Neural cell (in vitro differentiated cells): ENCODE data around the gene GPR25. TPM values are rescaled to one million over a fixed set of nuclear protein-coding genes. Genes with fewer than 3 reads are reported as not detected.

ENCODE experiments used
- H2AFZ ChIP-seq: fragments of 200-600, 300-800 bp; sonication (generic), shearing (Covaris generic); 2 replicates; pipeline ENCODE4 v1.6.0; 2014; ENCODE audit warnings: low read depth, mild to moderate bottlenecking, antibody characterized with exemption, low read length, moderate library complexity
- H3F3A ChIP-seq: fragments of 200-600 bp; shearing (Covaris generic); 2 replicates; pipeline ENCODE4 v1.6.1; 2016; ENCODE audit warnings: mild to moderate bottlenecking, moderate library complexity, mixed read lengths, antibody characterized with exemption, low read length; ENCODE audit not compliant: insufficient read depth, poor library complexity, severe bottlenecking
- H3K27ac ChIP-seq: fragments of 200-600, 300-800 bp; sonication (generic), shearing (Covaris generic); 2 replicates; pipeline ENCODE4 v1.5.1; 2014; ENCODE audit warnings: mild to moderate bottlenecking, low read length, moderate library complexity
- H3K27me3 ChIP-seq: fragments of 300-800, 200-600 bp; sonication (generic), shearing (Covaris generic); 2 replicates; pipeline ENCODE4 v1.6.0; 2014; ENCODE audit warnings: mild to moderate bottlenecking, low read depth, low read length, moderate library complexity; ENCODE audit not compliant: insufficient read depth
- H3K36me3 ChIP-seq: fragments of 300-800, 200-600 bp; sonication (generic), shearing (Covaris generic); 2 replicates; pipeline ENCODE4 v1.5.1; 2014; ENCODE audit warnings: mild to moderate bottlenecking, antibody characterized with exemption, low read length, moderate library complexity; ENCODE audit not compliant: insufficient read depth
- H3K4me2 ChIP-seq: fragments of 300-800, 200-600 bp; sonication (generic), shearing (Covaris generic); 2 replicates; pipeline ENCODE4 v1.6.0; 2014; ENCODE audit warnings: mild to moderate bottlenecking, low read length
- H3K4me3 ChIP-seq: fragments of 300-800, 200-600 bp; sonication (generic), shearing (Covaris generic); 2 replicates; pipeline ENCODE4 v1.5.1; 2014; ENCODE audit warnings: mild to moderate bottlenecking, low read length, moderate library complexity
- H3K79me2 ChIP-seq: fragments of 200-600 bp; shearing (Covaris generic); replicated peaks from 2 replicates; pipeline ENCODE4 v1.6.0; 2014; ENCODE audit warnings: mild to moderate bottlenecking, low read length, moderate library complexity; ENCODE audit not compliant: insufficient read depth
- H3K9ac ChIP-seq: fragments of 300-800, 200-600 bp; sonication (generic), shearing (Covaris generic); 2 replicates; pipeline ENCODE4 v1.6.1; 2016; ENCODE audit warnings: mild to moderate bottlenecking, low read length, mixed read lengths
- H3K9me2 ChIP-seq: fragments of 200-600 bp; shearing (Covaris generic); 2 replicates; pipeline ENCODE4 v1.6.1; 2016; ENCODE audit warnings: mild to moderate bottlenecking, low read length, mixed read lengths; ENCODE audit not compliant: insufficient read depth
- H3K9me3 ChIP-seq: fragments of 200-600, 300-800 bp; sonication (generic), shearing (Covaris generic); 2 replicates; pipeline ENCODE4 v1.6.1; 2016; ENCODE audit warnings: mild to moderate bottlenecking, mixed run types, low read length, moderate library complexity, mixed read lengths
- H4K20me1 ChIP-seq: fragments of 200-600 bp; shearing (Covaris generic); 2 replicates; pipeline ENCODE4 v1.6.1; 2016; ENCODE audit warnings: mild to moderate bottlenecking, mixed run types; ENCODE audit not compliant: insufficient read depth
- CTCF ChIP-seq: fragments of 450-650 bp; IDR thresholded peaks from 2 replicates; pipeline ENCODE4 v1.5.1; 2014; ENCODE audit warnings: antibody characterized with exemption, mild to moderate bottlenecking, moderate library complexity; ENCODE audit not compliant: poor library complexity, severe bottlenecking
- EP300 ChIP-seq: fragments of 450-650 bp; conservative IDR thresholded peaks from 2 replicates; pipeline ENCODE4 v1.6.1; 2014; ENCODE audit warnings: antibody characterized with exemption, mild to moderate bottlenecking, moderate library complexity; ENCODE audit not compliant: poor library complexity, severe bottlenecking
- EZH2 ChIP-seq: fragments of 200-600, 300-800 bp; shearing (Covaris generic), sonication (generic); IDR thresholded peaks from 2 replicates; pipeline ENCODE4 v1.6.1; 2014; ENCODE audit warnings: antibody characterized with exemption, low read length, borderline replicate concordance, mild to moderate bottlenecking; ENCODE audit not compliant: insufficient read depth, poor library complexity, severe bottlenecking
- MXI1 ChIP-seq: fragments of 450-650 bp; conservative IDR thresholded peaks from 2 replicates; pipeline ENCODE4 v1.6.1; 2014; ENCODE audit warnings: antibody characterized with exemption, mild to moderate bottlenecking; ENCODE audit not compliant: poor library complexity, severe bottlenecking
- POLR2AphosphoS5 ChIP-seq: IDR thresholded peaks from 2 replicates; pipeline ENCODE4 v1.6.1; 2012
- RAD21 ChIP-seq: fragments of 450-650 bp; conservative IDR thresholded peaks from 2 replicates; pipeline ENCODE4 v1.6.1; 2014; ENCODE audit warnings: antibody characterized with exemption, mild to moderate bottlenecking, moderate library complexity
- REST ChIP-seq: IDR thresholded peaks from 2 replicates; pipeline ENCODE4 v1.6.1; 2012; ENCODE audit warnings: borderline replicate concordance
- SMC3 ChIP-seq: fragments of 450-650 bp; conservative IDR thresholded peaks from 2 replicates; pipeline ENCODE4 v1.6.1; 2014; ENCODE audit warnings: antibody characterized with exemption, mild to moderate bottlenecking, moderate library complexity; ENCODE audit not compliant: poor library complexity
- TAF1 ChIP-seq: IDR thresholded peaks from 2 replicates; pipeline ENCODE4 v1.6.1; 2012; ENCODE audit warnings: low read depth
- polyA plus RNA-seq: library from polyadenylated mRNA; depleted of rRNA; stranded (reverse); fragments of >200 nt; gene quantifications from 2 replicates; pipeline ENCODE4 v1.2.3, GENCODE V29; 2014

Gene GPR25
- polyA plus RNA-seq, 1 donor from 2014 or later = not detected

- H3K9ac ChIP-seq = no peak overlapping the region
- TF ChIP-seq POLR2AphosphoS5 = no peak
- TF ChIP-seq EZH2 = no peak
- TF ChIP-seq REST = no peak
- no peak for TF ChIP-seq MXI1
- no peak for TF ChIP-seq RAD21
- no peak for TF ChIP-seq CTCF
- no peak for TF ChIP-seq SMC3
- TF ChIP-seq EP300 = no peak
- TF ChIP-seq TAF1 = no peak
These were observed 40.1 kb downstream of the GPR25 start for GRCh38 chr1:200912737-200913407.

GRCh38 chr1:200916152-200916551, 43.4 kb downstream of the GPR25 start:
- Histone ChIP-seq H3K9me2 (no peaks in the 10 kb centered on the region), H2AFZ (no peak overlapping the region), H3K79me2 (no peaks in the 10 kb centered on the region), H3K9me3 (no peaks in the 10 kb centered on the region), H3K36me3 (no peaks in the 10 kb centered on the region), H3K27ac (no peak overlapping the region), H3K4me3 (no peak overlapping the region), H3K27me3 (no peaks in the 10 kb centered on the region), H3K9ac (no peak overlapping the region), H4K20me1 (no peaks in the 10 kb centered on the region), H3K4me2 (no peak overlapping the region), H3F3A (no peaks in the 10 kb centered on the region)
- TF ChIP-seq POLR2AphosphoS5 = no peak
- TF ChIP-seq EZH2 = no peak
- no peak for TF ChIP-seq SMC3
- TF ChIP-seq EP300 = no peak
- no peak for TF ChIP-seq TAF1
- no peak for TF ChIP-seq MXI1
- TF ChIP-seq RAD21 = no peak
- no peak for TF ChIP-seq REST
- no peak for TF ChIP-seq CTCF

More at GRCh38 chr1:200912737-200913407, 40.1 kb downstream of the GPR25 start:
- Histone ChIP-seq H3K79me2 (no peaks in the 10 kb centered on the region), H3K4me2 (no peak overlapping the region), H3K9me3 (no peaks in the 10 kb centered on the region), H3K4me3 (no peak overlapping the region), H3K36me3 (no peaks in the 10 kb centered on the region), H3K27me3 (no peaks in the 10 kb centered on the region), H2AFZ (no peak overlapping the region), H3F3A (no peaks in the 10 kb centered on the region), H3K27ac (no peak overlapping the region), H4K20me1 (no peaks in the 10 kb centered on the region), H3K9me2 (no peaks in the 10 kb centered on the region)
